22Rv1 (cell line): Measurements from ENCODE around the gene ACVR1B.

ENCODE experiments used
- CTCF ChIP-seq: fragments of 450-650 bp; IDR thresholded peaks from 2 replicates; pipeline ENCODE4 v1.5.1; 2017; ENCODE audit warnings: mild to moderate bottlenecking
- ZFX ChIP-seq: fragments of 450-650 bp; IDR thresholded peaks from 2 replicates; pipeline ENCODE4 v1.6.1; 2017; ENCODE audit warnings: antibody characterized with exemption, borderline replicate concordance

GRCh38 chr12:52041035-52041434, 89.5 kb downstream of the ACVR1B start:
- TF ChIP-seq CTCF (no peak), ZFX (no peak)
